Uterus (tissue), 4 donors: ENCODE measurements around the gene ETV2. TPM values are rescaled to one million over a fixed set of nuclear protein-coding genes. Genes with fewer than 3 reads are reported as not detected.

Source experiments
- DNase-seq, 2 donors: peaks; one replicate each; pipeline ENCODE4 v3.0.0-alpha.2; 2019 to 2020
- H3K27ac ChIP-seq, 2 donors: fragments of 200-600 bp; sonication (generic); 1 replicate in 1 of 2; 2 replicates in 1 of 2; pipeline ENCODE4 v1.5.1; 2016 to 2018
- H3K27me3 ChIP-seq, 2 donors: fragments of 200-600 bp; sonication (generic); one replicate each; pipeline ENCODE4 v1.5.1; 2018 to 2019; ENCODE audit warnings: control low read depth in 1 of 2
- H3K36me3 ChIP-seq, 2 donors: fragments of 200-600 bp; sonication (generic); one replicate each; pipeline ENCODE4 v1.5.1; 2019; ENCODE audit warnings: control low read depth in 1 of 2
- H3K4me1 ChIP-seq, 2 donors: fragments of 200-600 bp; sonication (generic); one replicate each; pipeline ENCODE4 v1.5.1; 2018 to 2019; ENCODE audit warnings: control low read depth in 1 of 2
- H3K4me3 ChIP-seq, 2 donors: fragments of 200-600 bp; sonication (generic); 1 replicate in 1 of 2; 2 replicates in 1 of 2; pipeline ENCODE4 v1.5.1; 2018 to 2019; ENCODE audit warnings: mild to moderate bottlenecking in 1 of 2
- H3K9me3 ChIP-seq, 2 donors: fragments of 200-600 bp; sonication (generic); one replicate each; pipeline ENCODE4 v1.5.1; 2019; ENCODE audit warnings: control low read depth in 1 of 2
- POLR2A ChIP-seq, 2 donors: fragments of 450-650 bp; IDR thresholded peaks; one replicate each; pipeline ENCODE4 v1.6.1; 2016; ENCODE audit warnings: antibody characterized with exemption in 2 of 2, mild to moderate bottlenecking in 1 of 2, moderate library complexity in 1 of 2
- intact Hi-C: fragments of 100-400 bp; cut with DNase I; formaldehyde crosslinking; loops from one replicate; pipeline ENCODE4 v1.15.1; 2023; ENCODE audit warnings: low total_unique reads
- total RNA-seq, 4 donors: library from RNA; depleted of rRNA in 3 of 4; stranded (reverse); fragments of >200 nt in 3 of 4; gene quantifications; one replicate each; pipeline versions ENCODE4 v1.1.0 to v1.2.4, GENCODE V29; 2014 to 2023
- TF ChIP-seq, protein P1 (sequence below), 4 experiments: fragments of 200-600 bp in 2 of 4; fragments of 450-650 bp in 2 of 4; sonication (generic) in 2 of 4; IDR thresholded peaks; one replicate each; pipeline ENCODE4 v1.5.1; 2016 to 2019; ENCODE audit warnings: antibody characterized with exemption in 4 of 4, mild to moderate bottlenecking in 2 of 4, moderate library complexity in 1 of 4
- donor health status: DM: yes; HTN: yes; CAD: no.

The ETV2 gene
- total RNA-seq, 4 donors from 2014 or later, result 0.48 to 1.6 TPM; not detected in 2

DNA sequence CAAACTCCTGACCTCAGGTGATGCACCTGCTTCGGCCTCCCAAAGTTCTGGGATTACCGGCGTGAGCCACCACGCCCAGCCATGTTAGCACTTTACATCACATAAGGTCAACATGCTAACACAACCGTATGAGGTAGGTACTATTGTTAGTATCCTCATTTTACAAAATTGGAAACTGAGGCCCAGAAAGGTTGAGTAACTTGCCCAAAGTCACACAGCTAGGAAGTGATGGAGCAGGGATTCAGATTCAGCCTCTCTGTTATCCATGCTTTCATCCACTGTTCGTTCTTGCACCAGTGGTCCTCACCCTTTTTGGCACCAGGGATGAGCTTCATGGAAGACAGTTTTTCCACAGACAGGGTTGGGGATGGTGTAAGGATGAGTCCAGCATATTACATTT is 15.2 kb downstream of the ETV2 start:
- no peak for DNase-seq
- intact Hi-C loops, result no loop called here
- no peaks in the 10 kb centered on the region for H3K36me3 ChIP-seq

DNA sequence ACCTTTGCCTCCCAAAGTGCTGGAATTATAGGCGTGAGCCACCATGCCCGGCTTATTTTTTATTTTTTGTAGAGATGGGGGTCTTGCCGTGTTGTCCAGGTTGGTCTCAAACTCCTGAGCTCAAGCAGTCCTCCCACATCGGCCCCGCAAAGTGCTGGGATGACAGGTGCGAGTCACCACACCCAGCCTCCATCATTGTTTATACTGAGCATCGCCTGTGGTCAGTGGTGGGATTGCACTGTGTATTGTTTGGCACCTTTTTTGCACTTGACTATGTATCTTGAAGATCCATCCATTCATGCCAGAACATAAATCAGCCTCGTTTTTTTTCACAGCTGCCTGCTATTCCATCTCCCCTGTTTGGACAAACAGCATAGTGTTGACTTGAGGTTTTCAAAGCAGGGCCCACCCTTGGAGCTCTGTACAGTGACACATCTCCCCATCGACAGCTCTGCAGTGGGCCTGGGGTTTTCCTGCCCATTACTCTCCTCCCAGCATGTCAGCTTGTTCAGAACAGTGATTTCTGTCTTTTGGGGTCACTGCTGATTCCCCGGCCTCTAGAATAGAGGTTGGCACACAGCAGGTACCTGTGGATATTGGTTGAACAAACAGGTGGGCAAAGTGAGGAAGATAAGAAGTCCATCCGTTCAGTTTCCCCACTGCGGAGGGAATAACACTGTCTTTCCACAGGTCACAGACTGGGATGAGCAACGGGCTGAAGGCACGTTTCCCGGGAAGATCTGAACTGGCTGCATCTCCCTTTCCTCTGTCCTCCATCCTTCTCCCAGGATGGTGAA is 16.6 kb downstream of the ETV2 start:
- H3K36me3 ChIP-seq, result no peaks in the 10 kb centered on the region

More for the DNA sequence above, 15.2 kb downstream of the ETV2 start:
- H3K27ac ChIP-seq, result no peak overlapping the region
- no peaks in the 10 kb centered on the region for H3K4me1 ChIP-seq
- H3K27me3 ChIP-seq, result no peaks in the 10 kb centered on the region
- H3K9me3 ChIP-seq, result no peaks in the 10 kb centered on the region
- H3K4me3 ChIP-seq, result no peak overlapping the region
- no peak for TF ChIP-seq POLR2A (IDR thresholded peaks at IDR 0.05)
- TF ChIP-seq, protein P1, sequence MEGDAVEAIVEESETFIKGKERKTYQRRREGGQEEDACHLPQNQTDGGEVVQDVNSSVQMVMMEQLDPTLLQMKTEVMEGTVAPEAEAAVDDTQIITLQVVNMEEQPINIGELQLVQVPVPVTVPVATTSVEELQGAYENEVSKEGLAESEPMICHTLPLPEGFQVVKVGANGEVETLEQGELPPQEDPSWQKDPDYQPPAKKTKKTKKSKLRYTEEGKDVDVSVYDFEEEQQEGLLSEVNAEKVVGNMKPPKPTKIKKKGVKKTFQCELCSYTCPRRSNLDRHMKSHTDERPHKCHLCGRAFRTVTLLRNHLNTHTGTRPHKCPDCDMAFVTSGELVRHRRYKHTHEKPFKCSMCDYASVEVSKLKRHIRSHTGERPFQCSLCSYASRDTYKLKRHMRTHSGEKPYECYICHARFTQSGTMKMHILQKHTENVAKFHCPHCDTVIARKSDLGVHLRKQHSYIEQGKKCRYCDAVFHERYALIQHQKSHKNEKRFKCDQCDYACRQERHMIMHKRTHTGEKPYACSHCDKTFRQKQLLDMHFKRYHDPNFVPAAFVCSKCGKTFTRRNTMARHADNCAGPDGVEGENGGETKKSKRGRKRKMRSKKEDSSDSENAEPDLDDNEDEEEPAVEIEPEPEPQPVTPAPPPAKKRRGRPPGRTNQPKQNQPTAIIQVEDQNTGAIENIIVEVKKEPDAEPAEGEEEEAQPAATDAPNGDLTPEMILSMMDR (IDR thresholded peaks at IDR 0.05), result no peak

DNA sequence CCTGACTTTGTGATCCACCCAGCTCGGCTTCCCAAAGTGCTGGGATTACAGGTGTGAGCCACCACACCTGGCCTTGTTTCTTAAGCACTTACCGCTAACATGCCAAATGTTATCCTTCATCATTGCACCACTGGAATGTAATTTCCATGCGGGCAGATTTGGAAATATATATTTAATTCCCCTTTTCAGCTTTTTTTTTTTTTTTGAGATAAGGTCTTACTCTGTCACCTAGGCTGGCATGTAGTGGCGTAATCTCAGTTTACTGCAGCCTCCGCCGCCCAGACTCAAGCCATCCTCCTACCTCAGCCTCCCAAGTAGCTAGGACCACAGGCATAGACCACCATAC is 20.4 kb downstream of the ETV2 start:
- TF ChIP-seq, protein P1 (IDR thresholded peaks at IDR 0.05), result no peak
- TF ChIP-seq POLR2A (IDR thresholded peaks at IDR 0.05), result no peak
- H3K4me1 ChIP-seq, result no peaks in the 10 kb centered on the region
- no peaks in the 10 kb centered on the region for H3K36me3 ChIP-seq
- no peaks in the 10 kb centered on the region for H3K9me3 ChIP-seq
- H3K27ac ChIP-seq, result no peak overlapping the region
- H3K27me3 ChIP-seq, result no peaks in the 10 kb centered on the region
- DNase-seq, result no peak
- intact Hi-C loops, result no loop called here
- H3K4me3 ChIP-seq, result no peak overlapping the region

More for the DNA sequence above, 16.6 kb downstream of the ETV2 start:
- Histone ChIP-seq H3K4me1 (no peaks in the 10 kb centered on the region), H3K27ac (no peak overlapping the region), H3K27me3 (no peaks in the 10 kb centered on the region), H3K4me3 (no peak overlapping the region), H3K9me3 (no peaks in the 10 kb centered on the region)
- no peak for TF ChIP-seq POLR2A (IDR thresholded peaks at IDR 0.05)
- TF ChIP-seq, protein P1 (IDR thresholded peaks at IDR 0.05), result no peak
- intact Hi-C loops, result no loop called here
- DNase-seq, result no peak

DNA sequence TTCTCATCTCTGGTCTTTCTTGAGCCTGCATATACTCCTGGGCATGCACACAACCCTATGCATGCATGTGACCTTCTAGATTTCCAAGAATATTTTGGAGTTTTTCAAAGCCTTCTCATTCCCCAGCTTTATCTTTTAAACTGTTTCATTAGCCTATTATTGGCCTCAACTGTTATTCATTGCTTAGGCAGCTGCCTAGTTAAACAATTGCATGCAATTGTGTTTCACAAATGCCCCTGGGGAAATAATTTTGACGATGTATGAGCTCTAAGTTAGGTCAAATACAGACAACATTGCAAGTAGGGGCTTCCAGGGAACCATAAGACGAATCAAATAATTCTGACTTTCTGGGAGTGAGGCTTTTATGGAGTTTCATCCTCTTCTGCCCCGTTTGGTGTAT is 22.4 kb downstream of the ETV2 start:
- no peak for DNase-seq
- Histone ChIP-seq H3K36me3 (no peaks in the 10 kb centered on the region), H3K27me3 (no peaks in the 10 kb centered on the region), H3K4me3 (no peak overlapping the region), H3K27ac (no peak overlapping the region), H3K4me1 (no peaks in the 10 kb centered on the region), H3K9me3 (no peaks in the 10 kb centered on the region)
- TF ChIP-seq, protein P1 (IDR thresholded peaks at IDR 0.05), result no peak
- no peak for TF ChIP-seq POLR2A (IDR thresholded peaks at IDR 0.05)
- intact Hi-C loops, result no loop called here

DNA sequence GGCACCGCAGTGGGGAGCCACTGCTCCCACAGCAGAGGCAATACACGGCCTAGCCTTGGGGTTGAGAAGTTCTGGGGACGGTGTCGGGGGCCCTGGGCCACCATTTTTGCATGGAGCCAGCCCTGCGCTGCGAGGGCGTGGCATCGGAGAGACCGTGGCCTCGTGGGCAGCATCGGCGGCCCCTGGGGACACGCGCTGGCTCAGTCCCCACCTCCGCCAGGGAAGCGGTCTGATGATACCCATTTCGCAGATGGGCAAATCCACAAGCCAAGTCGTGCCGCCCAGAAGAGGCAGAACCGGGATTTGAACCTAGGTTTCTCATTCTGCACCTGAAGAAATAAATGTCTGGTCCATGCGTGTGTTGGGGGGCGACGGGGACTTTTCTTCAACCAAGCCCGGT is 23.6 kb downstream of the ETV2 start:
- no peak overlapping the region for H3K27ac ChIP-seq
- no peak overlapping the region for H3K4me3 ChIP-seq
- H3K9me3 ChIP-seq, result no peaks in the 10 kb centered on the region
- no peak for DNase-seq
- no peaks in the 10 kb centered on the region for H3K27me3 ChIP-seq
- H3K4me1 ChIP-seq, result no peaks in the 10 kb centered on the region
- TF ChIP-seq, protein P1 (IDR thresholded peaks at IDR 0.05), result no peak
- TF ChIP-seq POLR2A (IDR thresholded peaks at IDR 0.05), result no peak
- H3K36me3 ChIP-seq, result no peaks in the 10 kb centered on the region
- intact Hi-C loops, result no loop called here
